Kidney (tissue), 14 donors: ENCODE measurements around the gene CHAF1A. TPM values are rescaled to one million over a fixed set of nuclear protein-coding genes. Genes with fewer than 3 reads are reported as not detected.

Experiments
- DNase-seq, 5 donors: peaks; one replicate each; pipeline ENCODE4 v3.0.0-alpha.2; 2013 to 2020
- FAIRE-seq: peaks from 2 replicates; lab custom pipeline; 2012; peaks lifted over from hg19 to GRCh38; lab: Jason Lieb, UNC
- H3K27ac ChIP-seq, 2 donors: one replicate each; pipeline ENCODE4 v1.7.0; 2013; ENCODE audit warnings: low read depth in 2 of 2, low read length in 2 of 2, inconsistent platforms in 1 of 2
- H3K27me3 ChIP-seq: one replicate; pipeline ENCODE4 v1.7.1; 2013; ENCODE audit warnings: low read length, inconsistent platforms; ENCODE audit not compliant: control insufficient read depth, insufficient read depth
- H3K36me3 ChIP-seq, 3 donors: one replicate each; pipeline versions ENCODE4 v1.7.0 to v1.7.1; 2013; ENCODE audit warnings: low read length in 3 of 3, control low read depth in 1 of 3, inconsistent platforms in 1 of 3; ENCODE audit not compliant: insufficient read depth in 3 of 3, control insufficient read depth in 2 of 3
- H3K4me1 ChIP-seq, 3 donors: one replicate each; pipeline versions ENCODE4 v1.7.0 to v1.7.1; 2013; ENCODE audit warnings: low read length in 3 of 3, inconsistent platforms in 1 of 3, low read depth in 1 of 3; ENCODE audit not compliant: control insufficient read depth in 2 of 3, insufficient read depth in 2 of 3
- H3K4me3 ChIP-seq, 3 donors: one replicate each; pipeline versions ENCODE4 v1.7.0 to v1.8.1; 2013; ENCODE audit warnings: low read length in 3 of 3, control low read depth in 1 of 3, inconsistent platforms in 1 of 3
- H3K9ac ChIP-seq, 3 donors: one replicate each; pipeline versions ENCODE4 v1.7.0 to v1.7.1; 2013; ENCODE audit warnings: low read length in 3 of 3, control low read depth in 1 of 3, inconsistent platforms in 1 of 3
- H3K9me3 ChIP-seq, 3 donors: one replicate each; pipeline versions ENCODE4 v1.7.0 to v1.7.1; 2013; ENCODE audit warnings: low read length in 3 of 3, control low read depth in 1 of 3, inconsistent platforms in 1 of 3; ENCODE audit not compliant: control insufficient read depth in 2 of 3, insufficient read depth in 1 of 3
- intact Hi-C: fragments of 100-400 bp; cut with DNase I; formaldehyde crosslinking; loops from one replicate; pipeline ENCODE4 v1.11.1; 2022
- polyA plus RNA-seq: library from polyadenylated mRNA; stranded (reverse); fragments of 350-450 nt; fragmentation: Illumina TruSeq; extraction: RNeasy Lipid Tissue Mini Kit (QIAGEN cat#74804); gene quantifications from one replicate; pipeline ENCODE4 v1.2.3, GENCODE V29; 2014; ENCODE audit warnings: low read depth, low replicate concordance; ENCODE audit not compliant: insufficient read depth
- total RNA-seq: library from RNA; stranded (reverse); fragmentation: NEBNext Ultra II Directional; extraction: Animal tissue kit (Norgen Biotek cat#: 25700); gene quantifications from one replicate; pipeline ENCODE4 v1.2.1, GENCODE V29; 2021
- TF ChIP-seq, protein P1 (sequence below): IDR thresholded peaks from 3 replicates; pipeline ENCODE4 v1.5.1; 2012; ENCODE audit warnings: mild to moderate bottlenecking, moderate library complexity, borderline replicate concordance; ENCODE audit not compliant: insufficient read depth; ENCODE audit errors: extremely low read depth
- donor health status: control.
- donor health status: control.
- donor health status: control.
- donor health status: control.
- donor health status: control.
- donor health status: DM: yes; HTN: yes; CAD: no.
- donor health status: Normal renal cell carcinoma (clear cell type).

CHAF1A gene
- total and polyA plus RNA-seq, 2 donors from 2014 or later = 2.7 to 10.0 TPM

DNA sequence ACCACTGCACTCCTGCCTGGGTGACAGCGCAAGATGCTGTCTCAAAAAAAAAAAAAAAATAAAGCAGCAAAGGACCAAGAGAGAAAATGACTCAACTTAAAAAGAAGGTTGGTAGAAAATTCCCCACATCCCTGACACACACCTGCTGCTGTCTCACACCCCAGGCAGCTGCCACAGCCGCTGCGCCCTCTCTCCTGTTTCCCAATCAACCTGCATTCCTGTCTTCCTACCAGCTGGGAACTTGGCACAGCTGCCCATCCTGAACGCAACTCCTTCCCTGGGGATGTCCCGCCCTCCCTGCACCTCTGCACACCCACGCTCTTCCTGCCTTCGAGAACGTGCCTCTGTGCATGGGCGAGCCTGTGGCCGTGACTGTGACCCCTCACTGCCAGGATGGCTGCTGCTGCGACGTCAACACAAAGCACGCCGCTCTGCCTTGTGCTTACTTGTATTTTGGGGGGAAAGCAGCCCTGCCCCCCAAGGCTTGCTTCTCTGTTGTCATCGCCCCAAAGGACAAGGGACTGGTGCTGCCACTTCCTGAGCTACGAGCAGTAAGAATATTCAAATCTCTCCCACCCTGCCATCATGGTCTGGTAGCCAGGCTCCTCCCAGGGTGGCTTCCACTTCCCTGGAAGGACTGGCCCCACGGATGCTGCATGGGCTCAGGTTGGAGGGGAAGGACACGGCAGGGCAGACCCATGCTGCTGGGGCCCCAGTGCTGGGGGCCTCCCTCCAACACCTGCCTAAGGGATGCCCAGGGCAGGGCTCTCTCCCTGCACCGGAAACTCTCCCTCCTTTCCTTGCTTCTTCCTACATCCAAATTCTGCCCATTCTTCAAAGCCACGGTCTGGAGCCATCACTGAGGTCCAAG, 22.8 kb upstream of the CHAF1A start:
- TF ChIP-seq, protein P1, sequence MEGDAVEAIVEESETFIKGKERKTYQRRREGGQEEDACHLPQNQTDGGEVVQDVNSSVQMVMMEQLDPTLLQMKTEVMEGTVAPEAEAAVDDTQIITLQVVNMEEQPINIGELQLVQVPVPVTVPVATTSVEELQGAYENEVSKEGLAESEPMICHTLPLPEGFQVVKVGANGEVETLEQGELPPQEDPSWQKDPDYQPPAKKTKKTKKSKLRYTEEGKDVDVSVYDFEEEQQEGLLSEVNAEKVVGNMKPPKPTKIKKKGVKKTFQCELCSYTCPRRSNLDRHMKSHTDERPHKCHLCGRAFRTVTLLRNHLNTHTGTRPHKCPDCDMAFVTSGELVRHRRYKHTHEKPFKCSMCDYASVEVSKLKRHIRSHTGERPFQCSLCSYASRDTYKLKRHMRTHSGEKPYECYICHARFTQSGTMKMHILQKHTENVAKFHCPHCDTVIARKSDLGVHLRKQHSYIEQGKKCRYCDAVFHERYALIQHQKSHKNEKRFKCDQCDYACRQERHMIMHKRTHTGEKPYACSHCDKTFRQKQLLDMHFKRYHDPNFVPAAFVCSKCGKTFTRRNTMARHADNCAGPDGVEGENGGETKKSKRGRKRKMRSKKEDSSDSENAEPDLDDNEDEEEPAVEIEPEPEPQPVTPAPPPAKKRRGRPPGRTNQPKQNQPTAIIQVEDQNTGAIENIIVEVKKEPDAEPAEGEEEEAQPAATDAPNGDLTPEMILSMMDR = no peak
- H3K27me3 ChIP-seq = no peaks in the 10 kb centered on the region
- H3K9me3 ChIP-seq = no peaks in the 10 kb centered on the region
- DNase-seq (peak; percentile 64 to 95 (median 70)), FAIRE-seq (no peak)
- no peak overlapping the region for H3K4me3 ChIP-seq
- intact Hi-C loops = no loop called here
- H3K36me3 ChIP-seq = peaks cover 0 to 6% (median 2%) of the 10 kb centered on the region in 3 donors
- H3K9ac ChIP-seq = no peak overlapping the region
- peaks cover 0 to 50% (median 20%) of the 10 kb centered on the region in 3 donors for H3K4me1 ChIP-seq
- H3K27ac ChIP-seq = peak overlapping the region; percentile 55 to 61

DNA sequence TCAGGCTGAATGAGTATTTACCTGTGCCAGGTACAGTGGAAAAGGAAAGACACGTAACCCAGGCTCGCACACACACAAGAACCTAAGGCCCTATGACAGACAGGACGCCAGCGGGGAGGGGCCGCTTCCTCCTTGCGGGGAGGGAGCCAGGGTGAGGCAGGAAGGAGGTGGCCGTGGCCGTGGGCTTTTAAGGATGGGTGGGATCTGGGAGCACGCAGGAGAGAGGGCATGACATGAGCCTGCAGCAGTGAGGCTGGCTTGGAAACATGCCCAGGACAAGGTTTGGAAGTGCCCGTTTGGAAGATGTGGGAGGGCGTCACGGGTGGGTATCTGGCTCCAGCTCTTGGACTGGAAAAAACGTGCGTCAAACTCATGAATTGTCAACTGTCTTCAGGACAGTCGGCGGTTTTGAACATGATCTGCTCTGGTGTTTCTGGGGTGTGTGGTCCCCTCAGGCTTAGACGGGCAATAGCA, 22.1 kb upstream of the CHAF1A start:
- FAIRE-seq = no peak
- intact Hi-C loops = no loop called here
- Histone ChIP-seq H3K4me3 (no peak overlapping the region), H3K9me3 (no peaks in the 10 kb centered on the region), H3K9ac (no peak overlapping the region), H3K4me1 (peaks cover 0 to 44% (median 14%) of the 10 kb centered on the region in 3 donors), H3K27ac (peak overlapping the region; percentile 55 to 61), H3K36me3 (peaks cover 0 to 6% (median 2%) of the 10 kb centered on the region in 3 donors), H3K27me3 (no peaks in the 10 kb centered on the region)
- TF ChIP-seq, protein P1 = no peak
- DNase-seq = peak in 2 of 5 donors; percentile 46 to 88

GRCh38 chr19:4385291-4386040, 17.0 kb upstream of the CHAF1A start:
- Histone ChIP-seq H3K27me3 (no peaks in the 10 kb centered on the region), H3K4me3 (no peak overlapping the region), H3K9me3 (no peaks in the 10 kb centered on the region), H3K9ac (no peak overlapping the region), H3K27ac (no peak overlapping the region), H3K36me3 (peaks cover 0 to 9% (median 2%) of the 10 kb centered on the region in 3 donors), H3K4me1 (peaks cover 4 to 28% (median 20%) of the 10 kb centered on the region in 3 donors)
- DNase-seq (no peak), FAIRE-seq (no peak)
- intact Hi-C loops = no loop called here
- TF ChIP-seq, protein P1 = no peak
